Kidney (tissue), 14 donors: Measurements from ENCODE around the gene SRCIN1. TPM values are rescaled to one million over a fixed set of nuclear protein-coding genes. Genes with fewer than 3 reads are reported as not detected.

Experiments
- DNase-seq, 5 donors: peaks; one replicate each; pipeline ENCODE4 v3.0.0-alpha.2; 2013 to 2020
- FAIRE-seq: peaks from 2 replicates; lab custom pipeline; 2012; peaks lifted over from hg19 to GRCh38; lab: Jason Lieb, UNC
- H3K27ac ChIP-seq, 2 donors: one replicate each; pipeline ENCODE4 v1.7.0; 2013; ENCODE audit warnings: low read depth in 2 of 2, low read length in 2 of 2, inconsistent platforms in 1 of 2
- H3K27me3 ChIP-seq: one replicate; pipeline ENCODE4 v1.7.1; 2013; ENCODE audit warnings: low read length, inconsistent platforms; ENCODE audit not compliant: control insufficient read depth, insufficient read depth
- H3K36me3 ChIP-seq, 3 donors: one replicate each; pipeline versions ENCODE4 v1.7.0 to v1.7.1; 2013; ENCODE audit warnings: low read length in 3 of 3, control low read depth in 1 of 3, inconsistent platforms in 1 of 3; ENCODE audit not compliant: insufficient read depth in 3 of 3, control insufficient read depth in 2 of 3
- H3K4me1 ChIP-seq, 3 donors: one replicate each; pipeline versions ENCODE4 v1.7.0 to v1.7.1; 2013; ENCODE audit warnings: low read length in 3 of 3, inconsistent platforms in 1 of 3, low read depth in 1 of 3; ENCODE audit not compliant: control insufficient read depth in 2 of 3, insufficient read depth in 2 of 3
- H3K4me3 ChIP-seq, 3 donors: one replicate each; pipeline versions ENCODE4 v1.7.0 to v1.8.1; 2013; ENCODE audit warnings: low read length in 3 of 3, control low read depth in 1 of 3, inconsistent platforms in 1 of 3
- H3K9ac ChIP-seq, 3 donors: one replicate each; pipeline versions ENCODE4 v1.7.0 to v1.7.1; 2013; ENCODE audit warnings: low read length in 3 of 3, control low read depth in 1 of 3, inconsistent platforms in 1 of 3
- H3K9me3 ChIP-seq, 3 donors: one replicate each; pipeline versions ENCODE4 v1.7.0 to v1.7.1; 2013; ENCODE audit warnings: low read length in 3 of 3, control low read depth in 1 of 3, inconsistent platforms in 1 of 3; ENCODE audit not compliant: control insufficient read depth in 2 of 3, insufficient read depth in 1 of 3
- CTCF ChIP-seq: IDR thresholded peaks from 3 replicates; pipeline ENCODE4 v1.5.1; 2012; ENCODE audit warnings: mild to moderate bottlenecking, moderate library complexity, borderline replicate concordance; ENCODE audit not compliant: insufficient read depth; ENCODE audit errors: extremely low read depth
- intact Hi-C: fragments of 100-400 bp; cut with DNase I; formaldehyde crosslinking; loops from one replicate; pipeline ENCODE4 v1.11.1; 2022
- polyA plus RNA-seq: library from polyadenylated mRNA; stranded (reverse); fragments of 350-450 nt; fragmentation: Illumina TruSeq; extraction: RNeasy Lipid Tissue Mini Kit (QIAGEN cat#74804); gene quantifications from one replicate; pipeline ENCODE4 v1.2.3, GENCODE V29; 2014; ENCODE audit warnings: low read depth, low replicate concordance; ENCODE audit not compliant: insufficient read depth
- total RNA-seq: library from RNA; stranded (reverse); fragmentation: NEBNext Ultra II Directional; extraction: Animal tissue kit (Norgen Biotek cat#: 25700); gene quantifications from one replicate; pipeline ENCODE4 v1.2.1, GENCODE V29; 2021
- donor health status: control.
- donor health status: control.
- donor health status: control.
- donor health status: control.
- donor health status: control.
- donor health status: DM: yes; HTN: yes; CAD: no.
- donor health status: Normal renal cell carcinoma (clear cell type).

SRCIN1 gene
- total and polyA plus RNA-seq, 2 donors from 2014 or later: 0.34 to 6.1 TPM

DNA sequence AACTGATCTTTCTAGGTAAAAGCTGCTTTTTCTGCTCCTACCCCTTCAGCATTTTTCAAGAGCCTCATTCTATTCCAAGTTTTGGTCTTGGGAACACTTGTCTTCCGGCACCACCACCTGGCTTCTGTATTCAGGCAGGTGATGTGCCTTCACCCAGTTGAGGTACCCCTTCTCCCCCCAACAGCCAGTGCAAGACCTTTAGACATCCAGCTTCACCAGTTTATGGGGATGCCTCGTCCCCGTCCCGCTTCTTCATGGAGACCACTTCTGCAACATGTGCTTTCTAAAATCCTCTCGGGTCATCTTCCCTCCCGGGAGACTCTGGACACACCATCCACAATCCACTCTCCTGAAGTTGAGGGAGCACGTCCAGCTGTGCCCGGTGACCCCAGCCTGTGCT is 69.9 kb downstream of the SRCIN1 start:
- no peak overlapping the region for H3K9ac ChIP-seq
- FAIRE-seq (no peak), DNase-seq (peak in 3 of 5 donors; percentile 34 to 46 (median 44))
- intact Hi-C loops: no loop called here
- no peak overlapping the region for H3K27ac ChIP-seq
- no peak for TF ChIP-seq CTCF
- no peak overlapping the region for H3K4me3 ChIP-seq
- no peaks in the 10 kb centered on the region for H3K9me3 ChIP-seq
- no peaks in the 10 kb centered on the region for H3K4me1 ChIP-seq
- H3K36me3 ChIP-seq: no peaks in the 10 kb centered on the region
- H3K27me3 ChIP-seq: no peaks in the 10 kb centered on the region

- H3K4me3 ChIP-seq: no peak overlapping the region
- H3K27ac ChIP-seq: no peak overlapping the region
- no peaks in the 10 kb centered on the region for H3K9me3 ChIP-seq
- no peaks in the 10 kb centered on the region for H3K27me3 ChIP-seq
- DNase-seq (peak in 1 of 5 donors; percentile 19), FAIRE-seq (no peak)
- no peaks in the 10 kb centered on the region for H3K4me1 ChIP-seq
- H3K36me3 ChIP-seq: no peaks in the 10 kb centered on the region
- no peak overlapping the region for H3K9ac ChIP-seq
- intact Hi-C loops: no loop called here
- no peak for TF ChIP-seq CTCF
These were observed 71.3 kb downstream of the SRCIN1 start for GRCh38 chr17:38534498-38534885.

- DNase-seq (peak in 3 of 5 donors; percentile 20 to 46 (median 27)), FAIRE-seq (no peak)
- Histone ChIP-seq H3K4me3 (no peak overlapping the region), H3K4me1 (no peaks in the 10 kb centered on the region), H3K9ac (no peak overlapping the region), H3K27ac (no peak overlapping the region), H3K9me3 (no peaks in the 10 kb centered on the region), H3K27me3 (peaks cover 3% of the 10 kb centered on the region), H3K36me3 (no peaks in the 10 kb centered on the region)
- TF ChIP-seq CTCF: no peak
- intact Hi-C loops: no loop called here
These were observed 71.8 kb downstream of the SRCIN1 start for GRCh38 chr17:38533866-38534497.

DNA sequence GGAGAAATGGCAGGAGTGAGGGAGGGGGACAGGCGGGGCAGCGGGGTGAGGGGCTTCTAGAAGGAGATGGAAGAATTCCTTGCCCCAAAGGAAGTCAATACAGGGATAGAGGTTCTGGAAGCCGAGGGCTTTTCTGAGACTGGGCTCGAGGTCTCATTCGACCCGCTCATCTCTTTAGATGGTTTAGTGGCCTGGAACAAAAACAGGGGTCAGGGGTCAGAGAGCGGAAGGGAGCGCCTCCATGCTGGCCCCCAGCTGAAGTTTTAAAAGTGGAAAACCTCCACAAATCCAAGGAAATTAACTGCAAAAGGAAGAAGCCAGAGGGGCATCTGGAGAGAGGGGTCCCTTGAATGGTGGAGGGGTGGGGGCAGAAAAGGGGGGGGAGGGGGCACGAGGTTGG is 72.5 kb downstream of the SRCIN1 start:
- H3K4me1 ChIP-seq: no peaks in the 10 kb centered on the region
- DNase-seq (peak in 1 of 5 donors; percentile 40), FAIRE-seq (no peak)
- no peaks in the 10 kb centered on the region for H3K9me3 ChIP-seq
- H3K4me3 ChIP-seq: no peak overlapping the region
- H3K9ac ChIP-seq: no peak overlapping the region
- H3K27me3 ChIP-seq: peaks cover 3% of the 10 kb centered on the region
- no peaks in the 10 kb centered on the region for H3K36me3 ChIP-seq
- intact Hi-C loops: no loop called here
- no peak overlapping the region for H3K27ac ChIP-seq
- TF ChIP-seq CTCF: no peak
